Liver (tissue), 9 donors: ENCODE data around the gene TSPAN31. TPM values are rescaled to one million over a fixed set of nuclear protein-coding genes. Genes with fewer than 3 reads are reported as not detected.

Source experiments
- DNase-seq: peaks from one replicate; pipeline ENCODE4 v3.0.0-alpha.2; 2017; ENCODE audit warnings: low spot score
- H3K27ac ChIP-seq, 2 donors: one replicate each; pipeline ENCODE4 v1.7.0; 2013; ENCODE audit warnings: inconsistent platforms in 2 of 2, low read length in 2 of 2, control low read depth in 1 of 2, low read depth in 1 of 2, mild to moderate bottlenecking in 1 of 2
- H3K27me3 ChIP-seq, 4 donors: one replicate each; pipeline versions ENCODE4 v1.6.1 to v1.7.0; 2013; ENCODE audit warnings: low read length in 3 of 4, inconsistent platforms in 1 of 4, mild to moderate bottlenecking in 1 of 4, moderate library complexity in 1 of 4; ENCODE audit not compliant: control insufficient read depth in 4 of 4, insufficient read depth in 4 of 4
- H3K36me3 ChIP-seq, 4 donors: one replicate each; pipeline versions ENCODE4 v1.6.1 to v1.7.0; 2013; ENCODE audit warnings: low read length in 3 of 4, mild to moderate bottlenecking in 3 of 4, low read depth in 1 of 4, moderate library complexity in 1 of 4; ENCODE audit not compliant: control insufficient read depth in 4 of 4, insufficient read depth in 3 of 4
- H3K4me1 ChIP-seq, 4 donors: one replicate each; pipeline versions ENCODE4 v1.6.1 to v1.7.0; 2013; ENCODE audit warnings: low read length in 3 of 4, mild to moderate bottlenecking in 3 of 4, moderate library complexity in 1 of 4; ENCODE audit not compliant: control insufficient read depth in 4 of 4, insufficient read depth in 4 of 4
- H3K4me3 ChIP-seq, 3 donors: one replicate each; pipeline versions ENCODE4 v1.6.1 to v1.7.0; 2013; ENCODE audit warnings: low read length in 3 of 3, control low read depth in 1 of 3, low read depth in 1 of 3, mild to moderate bottlenecking in 1 of 3
- H3K9ac ChIP-seq, 2 donors: one replicate each; pipeline ENCODE4 v1.7.0; 2013; ENCODE audit warnings: low read length in 2 of 2, mild to moderate bottlenecking in 2 of 2, moderate library complexity in 2 of 2, control low read depth in 1 of 2, low read depth in 1 of 2
- H3K9me3 ChIP-seq, 4 donors: one replicate each; pipeline versions ENCODE4 v1.6.1 to v1.7.0; 2013; ENCODE audit warnings: low read length in 3 of 4; ENCODE audit not compliant: control insufficient read depth in 4 of 4
- CTCF ChIP-seq: fragments of 150-350 bp; IDR thresholded peaks from 2 replicates; pipeline ENCODE4 v1.5.1; 2017; ENCODE audit warnings: improper control_type of control experiment, low read depth, low read length; ENCODE audit not compliant: missing input control
- EGR1 ChIP-seq, 2 donors: IDR thresholded peaks; 2 replicates each; pipeline ENCODE4 v1.6.1; 2016 to 2018; ENCODE audit warnings: antibody characterized with exemption in 2 of 2, low read depth in 2 of 2
- FOXA1 ChIP-seq: IDR thresholded peaks from 2 replicates; pipeline ENCODE4 v1.6.1; 2016; ENCODE audit warnings: antibody characterized with exemption
- FOXA2 ChIP-seq: IDR thresholded peaks from 2 replicates; pipeline ENCODE4 v1.6.1; 2016; ENCODE audit warnings: antibody characterized with exemption
- GABPA ChIP-seq, 2 donors: IDR thresholded peaks in 1 of 2; conservative IDR thresholded peaks in 1 of 2; 2 replicates each; pipeline ENCODE4 v1.6.1; 2016; ENCODE audit warnings: antibody characterized with exemption in 2 of 2, mild to moderate bottlenecking in 1 of 2, moderate library complexity in 1 of 2
- HNF4A ChIP-seq, 2 donors: conservative IDR thresholded peaks; 2 replicates each; pipeline ENCODE4 v1.6.1; 2016; ENCODE audit warnings: antibody characterized with exemption in 2 of 2, mild to moderate bottlenecking in 2 of 2
- HNF4G ChIP-seq: IDR thresholded peaks from 2 replicates; pipeline ENCODE4 v1.6.1; 2016; ENCODE audit warnings: antibody characterized with exemption
- JUND ChIP-seq, 2 donors: IDR thresholded peaks; 2 replicates each; pipeline ENCODE4 v1.6.1; 2016; ENCODE audit warnings: antibody characterized with exemption in 2 of 2
- MAX ChIP-seq: IDR thresholded peaks from 2 replicates; pipeline ENCODE4 v1.6.1; 2016; ENCODE audit warnings: antibody characterized with exemption
- NR2F2 ChIP-seq: IDR thresholded peaks from 2 replicates; pipeline ENCODE4 v1.6.1; 2016; ENCODE audit warnings: antibody characterized with exemption
- RAD21 ChIP-seq, 2 donors: IDR thresholded peaks; 2 replicates each; pipeline ENCODE4 v1.6.1; 2016; ENCODE audit warnings: antibody characterized with exemption in 2 of 2, mild to moderate bottlenecking in 2 of 2
- RXRA ChIP-seq, 2 donors: IDR thresholded peaks; 2 replicates each; pipeline ENCODE4 v1.6.1; 2017 to 2018; ENCODE audit warnings: antibody characterized with exemption in 2 of 2, mild to moderate bottlenecking in 1 of 2
- SP1 ChIP-seq: IDR thresholded peaks from 2 replicates; pipeline ENCODE4 v1.6.1; 2018; ENCODE audit warnings: antibody characterized with exemption, mild to moderate bottlenecking
- TAF1 ChIP-seq: conservative IDR thresholded peaks from 2 replicates; pipeline ENCODE4 v1.6.1; 2016; ENCODE audit warnings: antibody characterized with exemption, mild to moderate bottlenecking
- YY1 ChIP-seq: IDR thresholded peaks from 2 replicates; pipeline ENCODE4 v1.6.1; 2016; ENCODE audit warnings: antibody characterized with exemption, mild to moderate bottlenecking
- WGBS: extraction: QIAGEN DNeasy Blood & Tissue Kit; methylation state at CpG from one replicate; pipeline ENCODE4 v1.1.7; 2013; 5-methylcytosine and 5-hydroxymethylcytosine counted together
- polyA plus RNA-seq, 2 donors: library from polyadenylated mRNA; stranded (reverse) in 1 of 2; unstranded in 1 of 2; fragments of 200-250 nt in 1 of 2; fragments of >200 nt in 1 of 2; fragmentation: Nextera tagmentation in 1 of 2; extraction: Ambion mirVana in 1 of 2; gene quantifications; one replicate each; pipeline versions ENCODE4 v1.2.1 to v1.2.3, GENCODE V29; 2013 to 2015
- total RNA-seq, 2 donors: library from RNA; depleted of rRNA; stranded (reverse); fragments of >200 nt; gene quantifications; one replicate each; pipeline ENCODE4 v1.2.3, GENCODE V29; 2014
- TF ChIP-seq, protein P1 (sequence below): IDR thresholded peaks from 2 replicates; pipeline ENCODE4 v1.6.1; 2016; ENCODE audit warnings: antibody characterized with exemption, mild to moderate bottlenecking
- TF ChIP-seq, protein P2 (sequence below): IDR thresholded peaks from 2 replicates; pipeline ENCODE4 v1.6.1; 2016; ENCODE audit warnings: antibody characterized with exemption
- donor health status: healthy.
- donor health status: healthy.
- donor health status: healthy.
- donor health status: healthy.
- donor health status: healthy.

TSPAN31 gene
- total and polyA plus RNA-seq, 4 donors = 16.9 to 39.4 (median 24.6) TPM

- H3K9me3 ChIP-seq = no peaks in the 10 kb centered on the region
- no peak overlapping the region for H3K9ac ChIP-seq
- TF ChIP-seq TAF1 = no peak
- no peak for TF ChIP-seq FOXA2
- TF ChIP-seq NR2F2 = peak; percentile 54
- TF ChIP-seq, protein P1, sequence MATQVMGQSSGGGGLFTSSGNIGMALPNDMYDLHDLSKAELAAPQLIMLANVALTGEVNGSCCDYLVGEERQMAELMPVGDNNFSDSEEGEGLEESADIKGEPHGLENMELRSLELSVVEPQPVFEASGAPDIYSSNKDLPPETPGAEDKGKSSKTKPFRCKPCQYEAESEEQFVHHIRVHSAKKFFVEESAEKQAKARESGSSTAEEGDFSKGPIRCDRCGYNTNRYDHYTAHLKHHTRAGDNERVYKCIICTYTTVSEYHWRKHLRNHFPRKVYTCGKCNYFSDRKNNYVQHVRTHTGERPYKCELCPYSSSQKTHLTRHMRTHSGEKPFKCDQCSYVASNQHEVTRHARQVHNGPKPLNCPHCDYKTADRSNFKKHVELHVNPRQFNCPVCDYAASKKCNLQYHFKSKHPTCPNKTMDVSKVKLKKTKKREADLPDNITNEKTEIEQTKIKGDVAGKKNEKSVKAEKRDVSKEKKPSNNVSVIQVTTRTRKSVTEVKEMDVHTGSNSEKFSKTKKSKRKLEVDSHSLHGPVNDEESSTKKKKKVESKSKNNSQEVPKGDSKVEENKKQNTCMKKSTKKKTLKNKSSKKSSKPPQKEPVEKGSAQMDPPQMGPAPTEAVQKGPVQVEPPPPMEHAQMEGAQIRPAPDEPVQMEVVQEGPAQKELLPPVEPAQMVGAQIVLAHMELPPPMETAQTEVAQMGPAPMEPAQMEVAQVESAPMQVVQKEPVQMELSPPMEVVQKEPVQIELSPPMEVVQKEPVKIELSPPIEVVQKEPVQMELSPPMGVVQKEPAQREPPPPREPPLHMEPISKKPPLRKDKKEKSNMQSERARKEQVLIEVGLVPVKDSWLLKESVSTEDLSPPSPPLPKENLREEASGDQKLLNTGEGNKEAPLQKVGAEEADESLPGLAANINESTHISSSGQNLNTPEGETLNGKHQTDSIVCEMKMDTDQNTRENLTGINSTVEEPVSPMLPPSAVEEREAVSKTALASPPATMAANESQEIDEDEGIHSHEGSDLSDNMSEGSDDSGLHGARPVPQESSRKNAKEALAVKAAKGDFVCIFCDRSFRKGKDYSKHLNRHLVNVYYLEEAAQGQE = no peak
- TF ChIP-seq RXRA (IDR thresholded peaks at IDR 0.05) = peak; percentile 20 to 48
- TF ChIP-seq SP1 = no peak
- no peak for TF ChIP-seq HNF4G
- no peak for TF ChIP-seq YY1
- TF ChIP-seq RAD21 (IDR thresholded peaks at IDR 0.05) = no peak
- TF ChIP-seq EGR1 (IDR thresholded peaks at IDR 0.05; ENCODE audit: low read depth in 2 of 2) = no peak
- no peak for TF ChIP-seq CTCF
- TF ChIP-seq, protein P2, sequence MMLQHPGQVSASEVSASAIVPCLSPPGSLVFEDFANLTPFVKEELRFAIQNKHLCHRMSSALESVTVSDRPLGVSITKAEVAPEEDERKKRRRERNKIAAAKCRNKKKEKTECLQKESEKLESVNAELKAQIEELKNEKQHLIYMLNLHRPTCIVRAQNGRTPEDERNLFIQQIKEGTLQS = no peak
- no peak for TF ChIP-seq HNF4A (conservative IDR thresholded peaks at IDR 0.05)
- TF ChIP-seq JUND (IDR thresholded peaks at IDR 0.05) = no peak
- no peak for DNase-seq
- H3K27ac ChIP-seq = peak overlapping the region in 1 of 2 donors; percentile 7
- H3K4me3 ChIP-seq = no peak overlapping the region
- H3K27me3 ChIP-seq = peaks cover 0 to 9% (median 4%) of the 10 kb centered on the region in 4 donors
- peaks cover 0 to under 1% (median 0%) of the 10 kb centered on the region in 4 donors for H3K36me3 ChIP-seq
- WGBS = 71% methylated on average over 1 of the region's 1 CpG
- peaks cover 3 to 30% (median 20%) of the 10 kb centered on the region in 4 donors for H3K4me1 ChIP-seq
Measured at GRCh38 chr12:57741413-57741789, 3.4 kb upstream of the TSPAN31 start.

- peaks cover 0 to 6% (median 2%) of the 10 kb centered on the region in 4 donors for H3K36me3 ChIP-seq
- H3K27ac ChIP-seq = peak overlapping the region; percentile 7 to 31
- peaks cover 3 to 26% (median 16%) of the 10 kb centered on the region in 4 donors for H3K4me1 ChIP-seq
- no peak overlapping the region for H3K9ac ChIP-seq
- H3K4me3 ChIP-seq = peak overlapping the region in 1 of 3 donors; percentile 39
- H3K9me3 ChIP-seq = no peaks in the 10 kb centered on the region
- DNase-seq = no peak
- H3K27me3 ChIP-seq = peaks cover 0 to 6% (median under 1%) of the 10 kb centered on the region in 4 donors
- WGBS = 56% methylated on average over 14 of the region's 14 CpGs
- TF ChIP-seq RXRA (IDR thresholded peaks at IDR 0.05) = no peak
- TF ChIP-seq, protein P2 = no peak
- no peak for TF ChIP-seq GABPA (IDR thresholded peaks at IDR 0.05 in 1 of 2, conservative IDR thresholded peaks at IDR 0.05 in 1 of 2)
- no peak for TF ChIP-seq EGR1 (IDR thresholded peaks at IDR 0.05; ENCODE audit: low read depth in 2 of 2)
- TF ChIP-seq JUND (IDR thresholded peaks at IDR 0.05) = no peak
- no peak for TF ChIP-seq FOXA1
- no peak for TF ChIP-seq SP1
- no peak for TF ChIP-seq FOXA2
- TF ChIP-seq NR2F2 = no peak
- TF ChIP-seq TAF1 = no peak
- no peak for TF ChIP-seq HNF4G
- TF ChIP-seq, protein P1 = no peak
- no peak for TF ChIP-seq YY1
- TF ChIP-seq CTCF = no peak
- no peak for TF ChIP-seq MAX
- TF ChIP-seq RAD21 (IDR thresholded peaks at IDR 0.05) = no peak
- no peak for TF ChIP-seq HNF4A (conservative IDR thresholded peaks at IDR 0.05)
Measured at GRCh38 chr12:57741844-57742738, 2.7 kb upstream of the TSPAN31 start.
